Measurements from ENCODE around the gene HM13. TPM values are rescaled to one million over a fixed set of nuclear protein-coding genes. Genes with fewer than 3 reads are reported as not detected.
A peak's percentile ranks its signal among the peaks of the same experiment; 100 is the strongest.
"Not testable (repeated sequence)": the region's sequence is repeated elsewhere in the genome, so short reads cannot be mapped to it uniquely, and the experiment has no call there.

Gene HM13
- total and polyA plus RNA-seq, 2 of the 13 experiments (the other 11 are each of a cell fraction or from before 2014, with no cell fraction given) = 118 to 243 TPM

DNA sequence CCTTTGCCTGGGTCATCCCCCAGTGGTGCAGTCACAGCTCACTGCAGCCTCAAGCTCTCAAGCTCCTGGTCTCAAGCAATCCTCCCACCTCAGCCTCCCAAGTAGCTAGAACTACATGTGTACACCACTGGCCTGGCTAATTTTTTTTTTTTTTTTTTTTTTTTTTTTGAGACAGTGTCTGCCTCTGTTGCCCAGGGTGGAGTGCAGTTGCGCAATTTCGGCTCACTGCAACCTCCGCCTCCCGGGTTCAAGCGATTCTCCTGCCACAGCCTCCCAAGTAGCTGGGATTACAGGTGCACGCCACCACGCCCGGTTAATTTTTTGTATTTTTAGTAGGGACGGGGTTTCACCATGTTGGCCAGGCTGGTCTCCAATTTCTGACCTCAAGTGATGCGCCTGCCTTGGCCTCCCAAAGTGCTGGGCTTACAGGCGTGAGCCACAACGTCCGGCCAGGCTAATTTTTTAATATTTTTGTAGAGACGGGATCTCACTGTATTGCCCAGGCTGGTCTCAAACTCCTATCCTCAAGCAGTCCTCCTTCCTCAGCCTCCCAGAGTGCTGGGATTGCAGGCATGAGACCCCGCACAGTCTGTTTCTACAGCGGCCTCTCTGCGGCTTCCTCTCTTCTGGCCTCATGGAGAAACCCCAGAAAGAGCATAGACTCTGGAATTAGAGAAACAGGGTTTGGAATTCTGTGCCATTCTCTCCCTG, 65.9 kb downstream of the HM13 start:
- in situ Hi-C loops (cut with HindIII; ENCODE audit: extremely low pct_ligation_motif_present, low pct_unique_long_range_greater_than_20kb); intact Hi-C loops (cut with micrococcal nuclease; ENCODE audit: unreplicated experiment); FAIRE-seq; H3K9ac ChIP-seq (ENCODE audit: insufficient read depth, low read depth, low read length); H3K9me3 ChIP-seq (ENCODE audit: low read length); H3K4me3 ChIP-seq (replicated peaks in 1 of 3; ENCODE audit: insufficient read depth in 1 of 3, low read depth in 2 of 3, low read length in 3 of 3); BruUV-seq (replicated peaks); H4K20me1 ChIP-seq (ENCODE audit: insufficient read depth, low read length); H3K36me3 ChIP-seq (replicated peaks in 1 of 2; ENCODE audit: control insufficient read depth in 1 of 2, insufficient read depth in 2 of 2, low read length in 2 of 2); ATAC-seq; H3K4me2 ChIP-seq (ENCODE audit: low read depth, low read length); H3K79me2 ChIP-seq (ENCODE audit: insufficient read depth, low read length); H3K27me3 ChIP-seq (ENCODE audit: control insufficient read depth in 1 of 2, insufficient read depth in 2 of 2, low read length in 2 of 2); DNase-seq (ENCODE audit: low spot score); H2AFZ ChIP-seq (ENCODE audit: low read length): not testable (repeated sequence)
- Histone ChIP-seq H3K4me1 (ENCODE audit: insufficient read depth, low read length) (peaks cover 22% of the 10 kb centered on the region), H3K27ac (ENCODE audit: extremely low read length, insufficient read depth, low read length) (peak overlapping the region; percentile 3)
- POLR2A ChIA-PET = interaction anchor here (16.4 kb wide), 1 partner anchor 28 kb away, joined by 1427 read pairs; the partner anchor contains the start of gene ID1
- WGBS (ENCODE audit: low lambda C conversion rate) = 95% methylated on average over 17 of the region's 17 CpGs
- TF ChIP-seq ZNF121 (CRISPR knock-in tag; IDR thresholded peaks at IDR 0.05) = peak; percentile 87
- peak; percentile 82 for TF ChIP-seq CEBPB (IDR thresholded peaks at IDR 0.05; ENCODE audit: borderline replicate concordance, low read depth, low read length)
- peak; percentile 73; the same call in 1 of the 2 replicates for TF ChIP-seq ZNF460 (CRISPR knock-in tag; IDR thresholded peaks at IDR 0.05; ENCODE audit: borderline replicate concordance)
- peak; percentile 56; the same call in 1 of the 2 replicates for TF ChIP-seq CEBPG (CRISPR knock-in tag; IDR thresholded peaks at IDR 0.05)
- CTCF ChIA-PET (ENCODE audit: low intra/inter-chr PET ratio, low total read pairs) = interaction anchor here (2.3 kb wide), 1 partner anchor 32 kb away, joined by 12 read pairs; no protein-coding TSS in a partner anchor

DNA sequence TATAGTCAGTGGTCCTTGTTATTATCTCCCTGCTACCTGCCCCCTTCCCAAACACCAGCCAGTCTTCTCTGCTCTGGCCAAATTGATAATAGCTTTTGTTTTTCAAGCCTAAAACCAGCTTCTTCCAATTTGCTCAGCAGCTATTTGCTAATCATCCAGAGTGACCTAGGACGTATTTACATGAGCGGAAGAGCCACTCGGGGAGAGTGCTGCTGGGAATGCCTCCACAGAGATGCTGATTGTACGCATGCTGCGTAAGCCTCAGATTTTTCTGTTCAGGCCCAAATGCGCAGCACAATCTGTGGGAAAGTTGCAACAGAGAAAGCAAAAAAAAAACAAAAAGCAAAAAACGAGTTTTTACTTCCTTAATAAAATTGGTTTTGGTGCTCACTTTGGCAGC, 66.5 kb downstream of the HM13 start:
- Histone ChIP-seq H3K4me2 (ENCODE audit: low read depth, low read length) (no peak overlapping the region), H3K4me3 (replicated peaks in 1 of 3; ENCODE audit: insufficient read depth in 1 of 3, low read depth in 2 of 3, low read length in 3 of 3) (no peak overlapping the region), H2AFZ (ENCODE audit: low read length) (no peak overlapping the region), H3K9ac (ENCODE audit: insufficient read depth, low read depth, low read length) (no peak overlapping the region), H3K36me3 (replicated peaks in 1 of 2; ENCODE audit: control insufficient read depth in 1 of 2, insufficient read depth in 2 of 2, low read length in 2 of 2) (no peaks in the 10 kb centered on the region), H3K9me3 (ENCODE audit: low read length) (no peaks in the 10 kb centered on the region), H3K4me1 (ENCODE audit: insufficient read depth, low read length) (peaks cover 22% of the 10 kb centered on the region), H3K27me3 (ENCODE audit: control insufficient read depth in 1 of 2, insufficient read depth in 2 of 2, low read length in 2 of 2) (no peaks in the 10 kb centered on the region), H3K27ac (ENCODE audit: extremely low read length, insufficient read depth, low read length) (peak overlapping the region; percentile 3), H4K20me1 (ENCODE audit: insufficient read depth, low read length) (no peaks in the 10 kb centered on the region), H3K79me2 (ENCODE audit: insufficient read depth, low read length) (no peaks in the 10 kb centered on the region)
- WGBS (ENCODE audit: low lambda C conversion rate) = 47% methylated on average over 7 of the region's 7 CpGs
- in situ Hi-C loops (cut with HindIII; ENCODE audit: extremely low pct_ligation_motif_present, low pct_unique_long_range_greater_than_20kb) (no loop called here), intact Hi-C loops (cut with micrococcal nuclease; ENCODE audit: unreplicated experiment) (no loop called here)
- FAIRE-seq (no peak), DNase-seq (ENCODE audit: low spot score) (peak; percentile 52), ATAC-seq (peak; percentile 24)
- POLR2A ChIA-PET = interaction anchor here (16.4 kb wide), 1 partner anchor 27 kb away, joined by 1427 read pairs; the partner anchor contains the start of gene ID1
- BruUV-seq (replicated peaks) = no TSS peak
- CTCF ChIA-PET (ENCODE audit: low intra/inter-chr PET ratio, low total read pairs) = interaction anchor here (2.3 kb wide), 1 partner anchor 32 kb away, joined by 12 read pairs; no protein-coding TSS in a partner anchor
- TF ChIP-seq KAT2B (IDR thresholded peaks at IDR 0.05; ENCODE audit: borderline replicate concordance, low read depth, low read length) (no peak), CREM (IDR thresholded peaks at IDR 0.05) (no peak), CREM (CRISPR knock-in tag; IDR thresholded peaks at IDR 0.05) (no peak), NR2C2 (CRISPR knock-in tag; IDR thresholded peaks at IDR 0.05; ENCODE audit: borderline replicate concordance) (no peak), CAMTA2 (CRISPR knock-in tag; IDR thresholded peaks at IDR 0.05; ENCODE audit: borderline replicate concordance) (no peak), SOX13 (IDR thresholded peaks at IDR 0.05) (no peak), SOX13 (CRISPR knock-in tag; conservative IDR thresholded peaks at IDR 0.05 in 1 of 2, IDR thresholded peaks at IDR 0.05 in 1 of 2) (peak in 1 of 2 experiments; percentile 33; a peak in 1 of 4 replicates), SALL1 (CRISPR knock-in tag; IDR thresholded peaks at IDR 0.05) (0 out of 2 replicates have a peak, but pooled peaks have one; percentile 11), ZFP1 (CRISPR knock-in tag; IDR thresholded peaks at IDR 0.05) (no peak), ZNF331 (CRISPR knock-in tag; IDR thresholded peaks at IDR 0.05) (peak; percentile 77; the same call in 1 of the 2 replicates), ZBTB38 (CRISPR knock-in tag; IDR thresholded peaks at IDR 0.05) (peak; percentile 86)
- TF ChIP-seq, protein P1, sequence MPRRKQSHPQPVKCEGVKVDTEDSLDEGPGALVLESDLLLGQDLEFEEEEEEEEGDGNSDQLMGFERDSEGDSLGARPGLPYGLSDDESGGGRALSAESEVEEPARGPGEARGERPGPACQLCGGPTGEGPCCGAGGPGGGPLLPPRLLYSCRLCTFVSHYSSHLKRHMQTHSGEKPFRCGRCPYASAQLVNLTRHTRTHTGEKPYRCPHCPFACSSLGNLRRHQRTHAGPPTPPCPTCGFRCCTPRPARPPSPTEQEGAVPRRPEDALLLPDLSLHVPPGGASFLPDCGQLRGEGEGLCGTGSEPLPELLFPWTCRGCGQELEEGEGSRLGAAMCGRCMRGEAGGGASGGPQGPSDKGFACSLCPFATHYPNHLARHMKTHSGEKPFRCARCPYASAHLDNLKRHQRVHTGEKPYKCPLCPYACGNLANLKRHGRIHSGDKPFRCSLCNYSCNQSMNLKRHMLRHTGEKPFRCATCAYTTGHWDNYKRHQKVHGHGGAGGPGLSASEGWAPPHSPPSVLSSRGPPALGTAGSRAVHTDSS (CRISPR knock-in tag; conservative IDR thresholded peaks at IDR 0.05) = no peak
- TF ChIP-seq, protein P2, sequence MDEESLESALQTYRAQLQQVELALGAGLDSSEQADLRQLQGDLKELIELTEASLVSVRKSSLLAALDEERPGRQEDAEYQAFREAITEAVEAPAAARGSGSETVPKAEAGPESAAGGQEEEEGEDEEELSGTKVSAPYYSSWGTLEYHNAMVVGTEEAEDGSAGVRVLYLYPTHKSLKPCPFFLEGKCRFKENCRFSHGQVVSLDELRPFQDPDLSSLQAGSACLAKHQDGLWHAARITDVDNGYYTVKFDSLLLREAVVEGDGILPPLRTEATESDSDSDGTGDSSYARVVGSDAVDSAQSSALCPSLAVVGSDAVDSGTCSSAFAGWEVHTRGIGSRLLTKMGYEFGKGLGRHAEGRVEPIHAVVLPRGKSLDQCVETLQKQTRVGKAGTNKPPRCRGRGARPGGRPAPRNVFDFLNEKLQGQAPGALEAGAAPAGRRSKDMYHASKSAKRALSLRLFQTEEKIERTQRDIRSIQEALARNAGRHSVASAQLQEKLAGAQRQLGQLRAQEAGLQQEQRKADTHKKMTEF (CRISPR knock-in tag; IDR thresholded peaks at IDR 0.05) = no peak

Measured in HepG2 (cell line).